GM04503 (cell line): ENCODE results near the gene NPAS4.
"Not testable (repeated sequence)": the region's sequence is repeated elsewhere in the genome, so short reads cannot be mapped to it uniquely, and the experiment has no call there.

Experiments used
- DNase-seq: peaks from one replicate; pipeline ENCODE4 v3.0.0-alpha.2; 2012; ENCODE audit warnings: low read depth

Gene NPAS4

DNA sequence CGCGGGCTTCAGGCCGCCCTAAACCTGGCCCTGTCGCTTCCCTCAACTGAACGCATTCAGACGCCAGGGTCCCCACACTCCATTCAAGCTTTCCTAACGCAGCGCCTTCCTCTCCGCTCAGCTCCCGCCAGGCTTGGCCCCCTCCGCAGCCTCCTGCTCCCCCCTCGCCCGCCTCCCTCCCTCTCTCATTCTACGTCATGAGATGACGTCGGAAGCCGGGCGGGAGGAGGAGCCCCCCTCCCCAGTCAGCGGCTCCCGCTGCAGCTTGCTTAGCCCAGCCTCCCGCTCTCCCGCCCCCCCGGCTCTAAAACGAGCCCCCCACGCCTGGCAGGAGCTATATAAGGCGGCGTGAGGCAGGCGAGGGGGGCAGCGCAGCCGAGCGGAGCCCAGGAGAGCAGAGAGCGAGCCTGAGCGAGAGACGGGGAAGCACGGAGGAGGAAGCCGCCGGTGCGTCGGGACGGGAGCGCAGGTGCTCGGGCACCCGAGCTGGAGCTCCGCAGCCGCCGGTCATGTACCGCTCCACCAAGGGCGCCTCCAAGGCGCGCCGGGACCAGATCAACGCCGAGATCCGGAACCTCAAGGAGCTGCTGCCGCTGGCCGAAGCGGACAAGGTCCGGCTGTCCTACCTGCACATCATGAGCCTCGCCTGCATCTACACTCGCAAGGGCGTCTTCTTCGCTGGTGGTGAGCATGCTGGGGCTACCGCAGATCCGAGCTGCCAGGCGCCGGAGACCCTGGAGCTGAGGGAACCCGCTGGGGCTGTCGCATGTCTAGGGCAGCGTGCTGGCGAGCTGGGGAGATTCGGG, at the start of gene NPAS4:
Gene NPAS4 (plus strand): TSS at position 365 of the 806 bp plus-strand sequence. CDS start 145 bp downstream, at position 510.
- DNase-seq = no peak

- no peak for DNase-seq
These were observed 49.0 kb upstream of the NPAS4 start, which contains the start of gene SLC29A2 for GRCh38 chr11:66371627-66372415. Gene SLC29A2, minus strand, starts transcription at chr11:66371760. Its CDS starts 169 bp downstream, at chr11:66371591.

- no peak for DNase-seq
These were observed 47.6 kb upstream of the NPAS4 start for GRCh38 chr11:66373265-66373664.

DNA sequence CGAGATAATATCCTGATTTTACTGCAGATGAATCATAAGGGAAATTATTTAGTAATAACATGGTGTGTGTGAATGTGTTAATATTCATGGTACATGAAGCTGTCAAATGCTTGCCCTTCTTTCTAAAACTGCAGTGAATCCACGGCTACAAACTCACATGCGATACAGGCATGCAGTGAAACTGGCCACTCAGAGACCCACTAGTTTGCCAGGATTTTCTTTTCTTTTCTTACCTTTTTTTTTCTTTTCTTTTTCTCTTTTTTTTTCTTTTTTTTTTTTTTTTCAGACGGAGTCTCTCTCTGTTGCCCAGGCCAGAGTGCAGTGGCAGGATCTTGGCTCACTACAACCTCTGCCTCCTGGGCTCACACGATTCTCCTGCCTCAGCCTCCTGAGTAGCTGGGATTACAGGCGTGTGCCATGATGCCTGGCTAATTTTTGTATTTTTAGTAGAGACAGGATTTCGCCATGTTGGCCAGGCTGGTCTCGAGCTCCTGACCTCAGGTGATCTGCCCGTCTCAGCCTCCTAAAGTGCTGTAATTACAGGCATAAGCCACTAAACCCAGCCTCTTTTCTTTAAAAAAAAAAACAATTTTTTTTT, 47.0 kb upstream of the NPAS4 start:
- DNase-seq = not testable (repeated sequence)

DNA sequence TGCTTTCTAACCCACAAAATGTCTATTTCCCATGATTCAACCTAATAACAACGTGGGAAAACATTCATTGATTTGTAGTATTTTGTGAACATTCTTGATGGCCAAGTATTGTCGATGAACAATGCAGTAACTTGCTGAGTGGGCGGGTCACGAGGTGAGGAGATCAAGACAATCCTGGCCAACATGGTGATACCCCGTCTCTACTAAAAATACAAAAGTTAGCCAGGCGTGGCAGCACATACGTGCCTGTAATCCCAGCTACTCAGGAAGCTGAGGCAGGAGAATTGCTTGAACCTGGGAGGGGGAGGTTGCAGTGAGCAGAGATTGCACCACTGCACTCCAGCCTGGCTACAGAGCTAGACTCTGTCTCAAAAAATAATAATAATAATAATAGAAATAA, 40.6 kb upstream of the NPAS4 start:
- not testable (repeated sequence) for DNase-seq

DNA sequence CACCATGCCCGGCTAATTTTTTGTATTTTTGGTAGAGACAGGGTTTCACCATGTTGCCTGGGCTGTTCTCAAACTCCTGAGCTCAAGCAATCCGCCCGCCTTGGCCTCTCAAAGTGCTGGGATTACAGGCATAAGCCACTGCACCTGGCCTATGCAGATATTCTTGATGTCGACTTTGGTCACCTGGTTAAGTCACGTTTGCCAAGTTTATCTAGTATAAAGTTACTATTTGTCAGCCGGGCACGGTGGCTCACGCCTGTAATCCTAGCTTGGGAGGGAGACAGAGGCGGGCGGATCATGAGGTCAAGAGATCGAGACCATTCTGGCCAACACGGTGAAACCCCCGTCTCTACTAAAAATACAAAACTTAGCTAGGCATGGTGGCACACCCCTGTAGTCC, 36.5 kb upstream of the NPAS4 start:
- DNase-seq = not testable (repeated sequence)

DNA sequence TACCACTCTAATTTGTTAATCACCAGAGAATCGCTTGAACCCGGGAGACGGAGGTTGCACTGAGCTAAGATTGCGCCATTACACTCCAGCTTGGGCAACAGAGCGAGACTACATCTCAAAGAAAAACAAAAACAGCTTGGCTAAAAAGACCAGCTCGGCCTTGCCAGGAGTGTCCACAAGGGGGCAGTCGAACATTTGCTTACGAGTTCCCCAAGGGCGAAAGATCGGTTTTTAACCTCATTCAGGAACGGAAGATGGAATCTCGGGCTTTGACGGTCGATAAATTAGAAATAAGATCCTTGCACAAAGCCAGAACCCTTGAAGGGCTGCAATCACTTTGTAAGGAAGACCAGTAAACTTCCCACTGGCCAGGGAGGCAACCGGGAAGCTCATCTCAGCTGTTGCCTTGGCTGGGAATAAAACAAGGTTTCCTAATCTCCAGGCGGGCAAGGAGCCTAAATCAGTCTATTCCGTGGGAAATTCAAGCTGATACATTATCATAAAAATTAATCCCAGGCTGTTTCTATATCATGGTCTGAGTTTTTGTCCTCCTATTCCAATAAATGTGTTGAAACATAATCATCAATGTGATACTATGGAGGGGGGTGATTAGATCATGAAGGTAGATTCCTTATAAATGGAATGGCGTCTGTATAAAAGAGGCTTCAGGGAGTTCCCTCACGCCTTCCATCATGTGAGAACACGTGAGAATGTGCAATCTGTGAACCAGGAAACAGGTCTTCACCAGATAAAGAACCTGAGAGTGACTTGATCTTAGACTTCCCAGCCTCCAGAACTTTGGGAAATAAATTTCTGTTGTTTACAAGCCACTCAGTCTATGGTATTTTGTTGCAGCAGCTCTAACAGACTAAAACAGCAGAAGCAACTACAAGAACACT, 34.4 kb upstream of the NPAS4 start:
- DNase-seq = peak; percentile 47

GRCh38 chr11:66388780-66389386, 32.0 kb upstream of the NPAS4 start:
- DNase-seq = peak; percentile 9

GRCh38 chr11:66391322-66391721, 29.5 kb upstream of the NPAS4 start:
- no peak for DNase-seq

DNA sequence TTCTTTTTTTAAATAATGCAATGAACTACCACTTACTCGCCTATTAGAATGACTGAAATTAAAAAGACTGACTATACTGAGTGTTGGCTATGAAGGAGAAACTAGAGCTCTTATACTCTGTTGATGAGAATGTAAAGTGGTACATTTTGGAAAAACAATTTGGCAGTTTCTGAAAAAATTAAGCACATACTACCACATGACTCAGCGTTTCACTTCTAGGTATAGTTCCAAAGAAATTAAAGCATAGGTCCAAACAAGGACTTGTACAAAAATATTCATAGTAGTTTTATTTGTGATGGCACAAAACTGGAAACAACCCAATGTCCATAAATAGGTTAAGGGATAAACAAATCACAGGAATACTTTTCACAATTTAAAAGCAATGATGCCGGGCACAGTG, 26.9 kb upstream of the NPAS4 start:
- no peak for DNase-seq

- DNase-seq = no peak
These were observed 13.2 kb upstream of the NPAS4 start for GRCh38 chr11:66407651-66408050.

DNA sequence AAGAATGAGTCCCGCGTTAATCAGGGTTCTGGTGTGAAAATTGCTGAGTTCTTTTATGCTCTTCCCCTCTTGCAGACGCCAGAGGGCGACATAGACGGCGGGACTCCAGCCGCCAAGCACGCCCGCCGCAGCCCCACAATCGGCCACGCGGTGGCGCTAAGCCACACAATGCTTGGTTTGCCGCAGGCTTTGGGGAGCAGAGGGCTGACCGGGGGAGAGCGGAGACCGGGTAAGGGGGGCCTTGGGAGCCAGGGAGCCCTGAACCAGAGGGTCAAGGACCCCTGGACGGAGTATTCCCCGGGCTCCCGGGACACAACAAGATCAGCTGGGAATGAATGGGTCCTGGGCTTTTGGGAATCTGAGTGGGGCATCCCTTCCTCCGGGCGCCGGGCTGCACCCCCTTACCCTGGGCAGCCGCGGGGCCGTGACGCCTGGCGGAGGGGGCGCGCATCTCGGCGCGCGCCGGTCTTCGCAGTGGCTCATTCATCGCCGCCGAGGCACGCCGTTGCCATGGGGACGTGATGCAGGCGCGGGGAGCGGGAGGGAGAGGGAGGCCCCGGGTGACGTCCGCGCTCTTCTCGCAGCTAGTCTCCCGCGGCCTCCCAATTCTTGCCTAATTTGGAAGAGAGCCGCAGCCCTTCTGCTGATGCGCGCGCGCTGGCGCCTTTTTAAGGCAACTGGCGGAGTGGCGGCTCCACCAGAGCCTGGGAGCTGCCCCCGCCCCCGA, 12.2 kb upstream of the NPAS4 start:
- peak; percentile 47 for DNase-seq

- DNase-seq = no peak
These were observed 11.6 kb upstream of the NPAS4 start for GRCh38 chr11:66409226-66409625.

- DNase-seq = no peak
These were observed 10.6 kb upstream of the NPAS4 start for GRCh38 chr11:66410191-66410590.

GRCh38 chr11:66411323-66411722, 9.5 kb upstream of the NPAS4 start:
- no peak for DNase-seq

DNA sequence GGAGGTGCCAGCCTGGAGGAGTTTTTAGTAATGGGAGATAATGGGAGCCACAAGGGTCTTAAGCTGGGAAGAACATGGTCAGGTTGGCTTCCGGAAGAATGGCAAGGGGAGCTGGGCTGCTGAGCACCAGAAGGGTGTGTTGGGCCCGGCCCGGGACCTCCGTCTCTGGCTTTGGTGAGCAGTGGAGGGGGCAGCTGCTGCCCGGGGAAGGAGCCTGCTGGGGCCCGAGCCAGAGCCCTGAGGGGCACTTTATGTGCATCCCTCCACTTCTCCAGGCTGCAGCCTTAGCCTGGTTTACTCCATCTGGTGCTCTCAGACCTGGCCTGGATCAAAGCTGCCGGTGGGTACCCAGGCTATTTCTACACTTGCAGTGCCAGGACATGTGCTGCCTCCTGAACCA, 8.7 kb upstream of the NPAS4 start:
- DNase-seq = no peak

- DNase-seq = no peak
These were observed 7.7 kb upstream of the NPAS4 start for GRCh38 chr11:66413167-66413566.

GRCh38 chr11:66414120-66414934, 6.5 kb upstream of the NPAS4 start:
- DNase-seq = no peak

DNA sequence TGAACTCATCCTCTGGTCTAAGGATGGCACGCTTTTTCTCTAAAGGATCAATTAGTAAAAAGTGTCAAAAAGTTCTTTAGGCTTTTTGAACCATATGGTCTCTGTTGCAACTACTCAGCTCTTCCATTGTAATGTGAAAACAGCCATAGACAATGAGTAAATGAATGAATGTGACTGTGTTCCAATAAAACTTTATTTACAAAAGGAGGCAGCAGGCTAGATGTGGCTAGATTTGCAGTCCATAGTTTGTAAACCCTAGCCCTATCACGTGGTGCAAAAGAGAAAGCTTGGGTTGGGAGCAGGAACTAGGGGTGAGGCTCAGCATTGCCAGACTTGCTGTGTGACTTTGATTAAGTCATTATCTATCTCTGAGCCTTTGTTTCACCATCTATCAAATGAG, 5.4 kb upstream of the NPAS4 start:
- no peak for DNase-seq

DNA sequence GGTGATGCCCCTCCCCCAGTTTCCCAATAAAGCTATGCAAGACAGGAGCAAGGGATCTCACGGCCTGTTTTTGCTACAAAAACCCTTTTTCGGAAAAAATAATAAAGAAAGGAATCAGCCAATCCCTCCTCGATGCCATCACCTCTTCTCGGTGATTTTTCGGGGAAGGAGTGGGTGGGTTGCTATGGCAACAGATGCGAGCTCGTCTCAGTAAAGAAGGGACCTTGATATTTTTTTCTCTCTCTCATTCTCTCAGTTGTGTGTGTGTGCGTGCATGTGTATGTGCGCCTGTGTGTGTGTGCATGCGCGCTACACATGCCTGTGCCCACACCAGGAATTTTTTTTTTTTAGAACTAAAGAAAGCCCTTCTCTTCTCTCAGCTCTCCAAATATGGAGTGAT, 3.8 kb upstream of the NPAS4 start:
- DNase-seq = no peak
